Measurements from ENCODE around the gene FDXR. TPM values are rescaled to one million over a fixed set of nuclear protein-coding genes. Genes with fewer than 3 reads are reported as not detected.

FDXR gene
- total and polyA plus RNA-seq, 2 of the 8 experiments (the other 6 are each of a cell fraction or from before 2014, with no cell fraction given): 24.2 to 31.4 TPM

DNA sequence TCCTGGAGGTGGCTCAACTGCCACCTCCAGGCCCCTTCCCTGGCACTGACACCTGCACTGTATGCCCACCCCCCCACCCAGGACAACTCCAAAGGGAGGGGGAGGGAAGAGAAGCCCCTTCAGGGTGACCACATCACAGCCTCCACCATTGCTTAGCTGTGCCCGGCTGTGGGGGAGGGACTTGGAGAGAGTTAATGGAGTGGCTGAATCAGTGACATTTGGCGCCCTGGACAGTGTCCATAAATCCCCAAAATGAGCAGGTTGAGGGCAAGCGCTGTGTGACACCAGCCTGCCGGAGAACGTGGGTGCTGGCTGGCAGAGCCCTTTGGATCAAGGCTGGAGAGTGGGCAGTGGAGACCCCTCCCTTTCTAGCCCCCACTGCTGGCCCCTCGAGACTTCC lies 49.4 kb upstream of the FDXR start:
- Histone ChIP-seq H2BK15ac (ENCODE audit: low read length) (0 out of 2 replicates have a peak overlapping the region, but pooled peaks have one; percentile 46), H2AK5ac (ENCODE audit: low read depth, low read length) (no peak overlapping the region), H3K23me2 (ENCODE audit: low read depth, low read length) (peaks cover 9% of the 10 kb centered on the region; the same call in 1 of the 2 replicates), H3K27ac (ENCODE audit: low read depth, low read length) (no peak overlapping the region), H2BK120ac (replicated peaks; ENCODE audit: low read depth, low read length) (no peak overlapping the region), H3K4me1 (replicated peaks in 1 of 4; ENCODE audit: control insufficient read depth in 3 of 4, insufficient read depth in 4 of 4, low read length in 3 of 4) (peaks cover 0 to 19% (median 16%) of the 10 kb centered on the region in 4 experiments; a peak in 6 of 7 replicates), H4K20me1 (replicated peaks in 1 of 2; ENCODE audit: control insufficient read depth in 1 of 2, insufficient read depth in 2 of 2, low read length in 2 of 2) (peaks cover 0 to 5% of the 10 kb centered on the region in 2 experiments), H3K9me3 (ENCODE audit: insufficient read depth in 2 of 2, low read depth in 1 of 2, low read length in 1 of 2) (no peaks in the 10 kb centered on the region), H3K23ac (ENCODE audit: insufficient read length) (no peak overlapping the region), H3K79me2 (ENCODE audit: control insufficient read depth in 1 of 2, insufficient read depth in 2 of 2, low read length in 2 of 2) (no peaks in the 10 kb centered on the region), H3K79me1 (ENCODE audit: low read depth, low read length) (no peaks in the 10 kb centered on the region), H4K5ac (ENCODE audit: insufficient read length, low read depth, low read length) (no peak overlapping the region), H3K36me3 (ENCODE audit: control insufficient read depth in 2 of 4, insufficient read depth in 4 of 4, low read length in 3 of 4) (no peaks in the 10 kb centered on the region; a peak in 1 of 8 replicates), H4K91ac (replicated peaks; ENCODE audit: insufficient read length, low read length) (no peak overlapping the region), H2BK20ac (ENCODE audit: low read length) (no peak overlapping the region), H3K9ac (replicated peaks in 1 of 4; ENCODE audit: extremely low read depth in 1 of 4, low read depth in 3 of 4, low read length in 3 of 4) (no peak overlapping the region), H3K27me3 (replicated peaks in 1 of 4; ENCODE audit: control insufficient read depth in 3 of 4, extremely low read depth in 1 of 4, insufficient read depth in 3 of 4, low read length in 3 of 4) (peaks cover 40 to 57% (median 48%) of the 10 kb centered on the region in 4 experiments), H2AFZ (ENCODE audit: low read length) (no peak overlapping the region), H3K56ac (replicated peaks; ENCODE audit: insufficient read length, low read depth, low read length) (no peak overlapping the region), H2BK5ac (ENCODE audit: low read depth, low read length) (no peak overlapping the region), H3K4me2 (ENCODE audit: insufficient read depth in 1 of 2, low read depth in 2 of 2, low read length in 2 of 2) (peak overlapping the region in 1 of 2 experiments; percentile 73; a peak in 2 of 4 replicates), H3K4me3 (ENCODE audit: extremely low read depth in 1 of 4, insufficient read depth in 2 of 4, low read depth in 3 of 4, low read length in 4 of 4) (peak overlapping the region in 1 of 4 experiments; percentile 74; a peak in 2 of 8 replicates), H3K18ac (ENCODE audit: extremely low read depth, low read length) (peak overlapping the region; percentile 38), H4K8ac (ENCODE audit: extremely low read depth, insufficient read depth, low read length) (no peak overlapping the region), H3K14ac (ENCODE audit: insufficient read length) (no peak overlapping the region), H3K4ac (replicated peaks; ENCODE audit: insufficient read length, low read depth, low read length) (no peak overlapping the region), H2BK12ac (ENCODE audit: low read depth, low read length) (0 out of 2 replicates have a peak overlapping the region, but pooled peaks have one; percentile 39)
- TF ChIP-seq EZH2 (IDR thresholded peaks at IDR 0.05; ENCODE audit: low read depth, low read length, severe bottlenecking) (no peak), ASH2L (IDR thresholded peaks at IDR 0.05; ENCODE audit: low read length) (no peak)
- POLR2A ChIA-PET (ENCODE audit: partially characterized antibody): interaction anchor here (1.8 kb wide), 1 partner anchor 49 kb away, joined by 4 read pairs; the partner anchor contains the start of gene FDXR
- 91% methylated on average over 6 of the region's 6 CpGs; no CpG with 5 or more reads in 1 of the 2 experiments for WGBS, 2 experiments (ENCODE audit: extremely low coverage in 1 of 2, insufficient coverage in 1 of 2, insufficient read length in 1 of 2, insufficient replicate concordance in 2 of 2, low coverage in 1 of 2, low lambda C conversion rate in 2 of 2, missing lambda C conversion rate in 1 of 2)
- FAIRE-seq (no peak), DNase-seq (ENCODE audit: low read depth in 1 of 2, low spot score in 2 of 2) (no peak)
- CTCF ChIA-PET (ENCODE audit: partially characterized antibody): interaction anchor here (0.6 to 49.9 kb wide), 17 partner anchors 8 to 201 kb away, joined by 3 to 1072 read pairs (median 5); partner anchors contain the start of gene OTOP3

All from H1 (cell line).